ENCODE measurements around the gene SLC38A8.

Gene SLC38A8

DNA sequence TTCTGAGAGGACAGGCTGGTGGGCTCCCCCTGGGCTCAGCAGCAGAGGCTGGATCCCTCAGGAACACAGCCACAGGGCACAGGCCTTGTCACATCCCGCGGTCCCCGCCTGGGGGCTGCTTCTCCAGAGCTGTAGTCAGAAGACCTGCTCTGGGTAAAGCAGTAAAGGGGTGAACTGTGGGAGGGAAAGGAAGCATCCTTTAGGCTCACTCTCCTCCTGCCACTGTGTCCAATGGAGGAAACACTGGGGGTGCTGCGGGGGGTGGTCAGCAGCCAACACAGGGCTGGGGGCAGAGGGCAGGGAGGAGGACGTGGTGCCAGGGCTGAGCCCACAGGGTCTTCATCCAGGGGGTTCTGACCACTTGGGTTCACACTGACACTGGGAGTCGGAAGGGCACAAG, 5.0 kb upstream of the SLC38A8 start:
- no peak for DNase-seq

DNA sequence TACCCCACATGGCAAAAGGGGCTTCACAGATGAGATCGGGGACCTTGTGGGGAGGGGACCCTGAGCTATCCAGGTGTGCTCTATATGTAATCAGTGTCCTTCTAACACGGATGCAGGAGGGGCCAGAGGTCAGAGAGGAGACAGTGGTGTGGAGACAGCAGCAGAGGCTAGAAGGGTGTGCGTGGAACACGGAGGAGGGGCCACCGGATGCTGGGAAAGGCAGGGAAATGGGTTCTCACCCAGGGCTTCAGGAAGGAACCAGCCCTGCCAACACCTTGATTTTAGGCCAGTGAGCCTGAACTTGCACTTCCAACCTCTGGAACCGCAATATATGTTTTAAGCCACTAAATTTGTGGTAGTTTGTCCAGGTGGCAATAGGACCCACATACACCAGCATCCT, 4.6 kb upstream of the SLC38A8 start:
- DNase-seq, result no peak

DNA sequence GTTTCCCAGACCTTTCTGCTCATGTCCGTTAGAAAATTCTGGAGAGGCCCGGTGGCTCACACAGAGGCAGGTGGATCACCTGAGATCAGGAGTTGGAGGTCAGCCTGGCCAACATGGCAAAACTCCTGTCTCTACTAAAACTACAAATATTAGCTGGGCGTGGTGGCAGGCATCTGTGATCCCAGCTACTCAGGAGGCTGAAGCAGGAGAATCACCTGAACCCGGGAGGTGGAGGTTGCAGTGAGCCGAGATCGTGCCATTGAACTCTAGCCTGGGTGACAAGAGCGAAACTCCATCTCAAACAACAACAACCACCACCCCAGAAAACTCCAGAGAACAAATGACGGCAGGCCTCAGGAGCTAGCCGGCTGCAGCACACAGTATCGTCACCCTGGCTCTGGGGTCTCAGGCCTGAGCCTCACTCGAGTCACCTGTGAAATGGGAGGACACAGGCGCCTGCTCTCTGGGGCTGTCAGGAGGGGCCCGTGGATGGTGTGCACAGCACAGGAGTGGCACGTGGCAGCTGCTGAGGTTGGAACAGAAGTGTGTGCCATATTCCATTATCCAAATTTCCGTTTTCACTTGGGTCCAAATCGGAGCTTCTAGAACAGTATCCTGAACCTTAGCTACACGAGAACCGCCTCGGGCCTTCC, 3.3 kb upstream of the SLC38A8 start:
- no peak for DNase-seq

DNA sequence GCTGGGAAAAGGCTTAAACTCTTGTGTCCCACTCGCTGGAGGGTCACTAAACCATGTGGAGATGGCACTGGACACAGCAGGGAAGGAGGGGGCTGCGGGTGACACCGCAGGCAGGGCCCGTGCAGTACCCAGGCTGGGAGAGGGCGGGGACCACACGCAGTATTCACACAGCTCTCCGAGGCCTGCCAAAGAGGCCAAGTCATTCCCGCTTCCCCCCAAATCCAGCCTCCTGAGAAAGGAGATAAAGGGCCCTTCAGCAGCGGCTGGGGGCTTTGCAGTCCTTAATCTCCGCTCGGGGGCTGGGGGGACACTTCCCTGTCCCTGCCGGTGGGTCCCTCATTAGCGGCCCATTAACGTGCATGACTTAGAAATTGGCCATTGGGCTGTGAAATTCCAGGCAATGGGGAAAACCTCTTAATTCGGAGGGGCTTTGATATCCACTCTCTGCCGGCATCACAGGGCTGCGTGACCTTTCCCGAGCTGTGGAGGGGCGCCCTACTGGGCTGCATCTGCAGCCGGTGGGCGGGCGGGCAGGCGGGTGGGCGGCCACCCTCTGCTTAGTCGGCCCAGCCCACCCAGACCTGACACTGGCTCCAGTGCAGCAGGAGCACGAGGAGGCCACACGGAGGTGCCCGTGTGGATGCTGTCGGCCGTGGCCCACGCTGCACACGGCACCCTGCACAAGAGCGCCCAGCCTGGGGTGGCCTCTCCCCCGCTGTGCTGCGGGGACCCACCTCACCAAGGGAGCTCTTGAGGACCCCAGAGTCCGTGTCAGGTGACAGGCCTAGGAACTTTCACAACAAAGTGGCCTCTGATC, 2.6 kb upstream of the SLC38A8 start:
- no peak for DNase-seq

DNA sequence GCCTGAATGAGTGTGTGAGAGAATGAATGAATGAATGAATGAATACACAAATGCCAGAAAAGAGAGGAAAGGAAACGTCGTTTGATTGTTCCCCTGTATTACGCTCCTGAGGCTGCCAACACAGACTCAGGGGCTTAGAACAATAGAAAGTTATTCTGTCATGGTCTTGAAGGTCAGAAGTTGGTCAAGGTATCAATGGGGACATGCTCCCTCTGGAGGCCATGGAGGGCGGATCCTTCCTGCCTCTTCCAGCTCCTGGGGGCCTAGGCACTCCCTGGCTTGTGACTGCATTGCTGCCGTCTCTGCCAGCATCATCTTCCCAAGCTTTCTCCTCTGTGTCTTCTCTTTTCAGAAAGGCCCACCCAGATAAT, 1.5 kb upstream of the SLC38A8 start:
- peak; percentile 66 for DNase-seq

DNA sequence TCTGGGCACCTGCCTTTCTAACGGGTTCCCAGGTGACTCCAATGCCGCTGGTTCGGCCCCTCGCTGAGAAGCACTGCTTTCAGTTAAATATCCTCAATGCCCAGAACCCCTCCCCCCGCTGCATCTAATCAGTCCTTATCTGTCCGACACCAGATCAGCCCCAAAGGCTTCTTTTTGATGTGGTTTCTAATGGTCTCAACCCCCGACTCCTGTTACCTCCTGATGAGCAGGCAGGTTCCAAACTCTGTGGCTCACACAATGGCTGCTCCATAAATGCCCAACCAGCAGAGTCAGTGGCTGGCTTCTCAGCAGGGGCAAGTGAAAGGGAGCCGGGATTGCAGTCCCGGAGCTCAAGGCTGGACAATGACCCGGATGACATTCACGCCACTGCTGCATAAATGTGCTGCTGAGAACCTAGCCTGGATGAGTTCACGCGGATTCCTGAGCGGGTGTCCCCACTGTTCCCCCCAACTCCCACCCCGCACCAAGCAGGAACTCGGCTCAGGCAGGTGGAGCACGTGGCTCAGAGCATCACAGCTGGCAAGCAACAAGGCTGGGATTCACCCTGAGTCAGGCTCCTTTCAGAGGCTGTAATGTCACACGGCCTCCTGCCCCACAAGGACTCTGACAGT, 1.0 kb upstream of the SLC38A8 start:
- DNase-seq, result peak; percentile 84

DNA sequence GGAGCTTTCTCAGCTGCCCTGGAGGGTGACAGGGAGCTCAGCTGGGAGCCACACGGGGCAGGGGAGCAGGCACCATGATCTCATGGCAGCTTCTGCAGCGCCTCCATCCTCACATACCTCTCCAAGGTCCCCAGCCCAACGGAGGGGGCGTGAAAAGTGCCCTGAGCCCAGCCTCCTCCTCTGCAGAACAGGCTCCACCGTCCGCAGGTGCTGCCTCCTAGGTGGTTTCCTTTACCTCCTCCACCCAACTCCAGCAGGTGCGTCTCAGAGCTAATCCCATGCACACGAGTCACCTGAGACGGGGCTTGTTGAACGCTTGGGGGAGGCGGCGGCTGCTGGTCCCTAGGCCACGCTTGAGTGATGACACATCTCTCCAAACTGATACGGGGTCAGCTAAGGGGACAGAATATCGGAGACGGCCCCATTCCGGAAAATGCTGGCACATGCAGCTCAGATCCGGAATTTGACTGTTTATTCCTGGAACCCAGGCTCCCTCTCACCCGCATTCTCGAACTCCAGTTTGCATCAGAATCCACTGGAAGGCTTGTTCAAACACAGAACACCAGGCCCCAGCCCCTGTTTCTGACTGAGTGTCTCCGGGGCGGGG, 387 bp upstream of the SLC38A8 start:
- no peak for DNase-seq

DNA sequence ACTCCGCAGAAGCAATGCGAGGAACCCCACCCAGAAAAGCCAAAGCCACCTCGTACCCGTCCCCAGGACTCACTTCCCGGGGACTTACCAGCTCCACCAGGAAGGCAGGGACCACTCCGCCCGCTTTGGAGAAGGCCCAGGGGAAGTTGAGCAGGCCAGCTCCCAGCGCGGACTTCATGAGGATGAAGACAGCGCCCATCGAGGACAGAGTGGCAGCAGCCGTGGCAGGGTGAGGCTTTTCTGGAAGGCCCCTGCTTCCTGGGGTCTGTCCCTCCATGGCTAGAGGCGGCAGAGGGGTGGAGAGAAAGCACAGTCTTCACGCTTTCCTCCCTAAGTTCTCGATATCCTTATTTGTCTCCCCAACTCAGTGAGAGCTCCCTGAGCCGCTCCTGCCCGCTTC, 714 bp downstream of the SLC38A8 start:
- no peak for DNase-seq

DNA sequence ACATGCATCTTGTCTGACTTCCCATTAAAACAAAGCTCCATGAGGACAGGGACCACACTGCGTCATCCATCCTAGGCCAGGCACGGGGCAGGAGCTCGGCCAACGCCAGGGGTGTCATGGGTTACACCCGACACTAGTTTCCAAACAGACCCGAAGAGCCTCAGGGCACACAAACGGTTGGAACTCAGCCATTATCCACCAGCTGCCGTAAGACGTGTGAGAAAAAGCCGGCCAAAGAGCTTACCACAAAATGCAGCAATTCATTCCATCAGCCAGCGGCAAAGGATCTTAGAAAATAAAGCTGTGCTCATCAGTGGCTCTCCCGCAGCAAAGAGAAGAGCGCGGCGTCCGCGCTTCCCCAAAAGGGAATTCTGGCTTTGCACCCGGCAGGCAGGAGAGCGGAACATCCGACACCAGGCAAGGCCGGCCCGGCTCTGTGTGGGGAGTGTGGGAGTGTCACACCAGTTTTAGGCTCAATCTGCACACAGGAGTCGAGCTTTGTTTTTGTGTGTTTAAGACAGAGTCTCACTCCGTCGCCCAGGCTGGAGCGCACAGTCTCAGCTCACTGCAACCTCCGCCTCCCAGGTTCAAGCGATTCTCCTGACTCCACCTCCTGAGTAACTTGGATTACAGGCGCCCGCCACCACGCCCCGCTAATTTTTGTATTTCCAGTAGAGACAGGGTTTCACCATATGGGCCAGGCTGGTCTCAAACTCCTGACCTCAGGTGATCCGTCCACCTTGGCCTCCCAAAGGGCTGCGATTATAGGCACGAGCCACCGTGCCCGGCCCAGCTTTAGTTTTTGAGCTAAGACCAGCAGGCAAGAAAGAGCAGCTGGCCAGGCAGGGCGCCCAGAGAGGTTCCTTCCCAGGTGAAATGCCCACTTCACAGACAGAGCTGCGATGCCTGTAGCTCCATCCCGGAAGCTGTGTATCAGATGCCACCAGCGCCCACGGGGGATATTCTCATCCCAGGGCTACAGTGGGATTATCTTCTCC, 1.5 kb downstream of the SLC38A8 start:
- no peak for DNase-seq

DNA sequence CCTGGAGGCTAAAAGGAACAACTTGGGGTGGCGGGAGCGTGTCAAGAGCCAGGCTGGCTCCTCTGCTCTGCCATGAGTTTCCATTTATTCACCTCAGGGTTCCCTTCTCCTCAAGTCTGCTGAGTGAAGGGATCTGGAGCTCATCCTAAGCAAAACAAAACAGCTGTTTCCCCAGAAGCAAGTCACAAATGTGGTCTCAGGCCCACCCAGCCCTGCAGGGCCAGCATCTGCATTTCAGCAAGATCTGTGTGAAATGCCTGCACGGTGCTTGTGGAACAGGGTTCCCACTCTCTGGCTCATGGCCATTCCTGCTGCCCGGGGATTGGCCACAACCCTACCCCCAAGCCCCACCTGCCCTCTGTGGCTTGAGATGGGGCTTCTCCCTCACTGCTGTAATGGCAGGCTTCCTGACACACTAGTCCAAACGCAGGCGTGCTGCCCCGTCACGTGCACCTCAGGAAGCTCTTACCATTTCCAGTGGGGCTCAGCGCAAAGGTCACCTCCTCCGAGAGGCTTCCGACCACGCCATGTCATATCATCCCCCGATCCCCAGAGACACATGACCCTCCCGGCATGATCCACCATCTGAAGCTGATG, 2.3 kb downstream of the SLC38A8 start:
- DNase-seq, result no peak

DNA sequence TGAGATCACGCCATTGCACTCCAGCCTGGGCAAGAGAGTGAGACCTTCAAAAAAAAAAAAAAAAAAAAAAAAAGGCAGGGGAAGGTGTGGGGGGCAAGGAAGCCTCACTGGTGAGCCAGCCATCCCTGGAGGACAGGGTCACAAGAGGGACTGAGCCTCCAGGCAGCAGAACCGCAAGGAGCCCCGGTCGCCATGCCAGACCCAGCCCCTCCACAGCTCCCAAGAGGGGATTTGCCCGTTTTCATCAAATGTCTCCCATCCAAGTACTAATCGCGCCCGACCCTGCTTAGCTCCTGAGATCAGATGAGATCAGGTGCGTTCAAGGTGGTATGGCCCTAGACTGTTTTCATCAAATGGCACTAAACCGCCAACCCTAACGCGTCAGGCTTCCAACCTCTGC, 2.9 kb downstream of the SLC38A8 start:
- DNase-seq, result no peak

DNA sequence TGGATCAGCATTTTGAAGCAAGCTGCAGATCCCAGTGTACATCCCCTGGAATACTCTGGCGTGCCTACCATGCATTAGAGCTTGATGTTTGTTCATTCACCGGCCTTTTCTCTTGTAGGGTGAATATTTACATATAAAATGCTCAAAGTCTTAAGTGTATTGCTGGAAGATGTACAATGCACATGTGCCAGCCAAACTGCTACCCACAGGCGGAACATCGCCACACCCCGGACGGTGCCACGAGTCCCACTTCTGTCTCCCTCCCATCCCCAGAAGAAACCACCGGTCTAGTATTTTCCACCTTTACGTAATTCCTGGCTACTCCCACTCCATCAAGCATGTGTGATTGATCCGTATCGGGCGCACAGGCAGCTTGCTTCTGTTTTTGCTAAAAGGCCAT, 4.1 kb downstream of the SLC38A8 start:
- DNase-seq, result no peak

DNA sequence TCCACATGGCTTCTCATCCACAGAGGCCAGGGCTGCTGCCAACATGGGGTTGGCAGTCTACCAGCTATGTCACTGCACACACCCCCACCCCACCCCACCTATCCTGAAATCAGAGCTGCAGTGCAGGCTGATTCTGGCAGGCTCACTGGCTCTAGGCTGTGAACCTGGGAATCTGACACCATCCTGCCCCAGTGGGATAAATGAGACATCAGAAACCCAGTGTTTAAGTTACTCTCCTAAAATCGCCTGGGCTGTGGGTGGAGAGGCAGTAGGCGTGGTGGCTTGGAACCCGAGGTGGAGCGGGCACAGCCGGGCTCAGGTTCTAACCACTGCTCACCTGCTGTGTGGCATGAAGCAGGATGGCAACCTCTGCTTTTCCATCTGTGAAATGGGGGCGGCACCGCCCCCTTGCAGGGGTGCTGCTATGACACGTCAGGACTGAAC, 5.6 kb downstream of the SLC38A8 start:
- no peak for DNase-seq

DNA sequence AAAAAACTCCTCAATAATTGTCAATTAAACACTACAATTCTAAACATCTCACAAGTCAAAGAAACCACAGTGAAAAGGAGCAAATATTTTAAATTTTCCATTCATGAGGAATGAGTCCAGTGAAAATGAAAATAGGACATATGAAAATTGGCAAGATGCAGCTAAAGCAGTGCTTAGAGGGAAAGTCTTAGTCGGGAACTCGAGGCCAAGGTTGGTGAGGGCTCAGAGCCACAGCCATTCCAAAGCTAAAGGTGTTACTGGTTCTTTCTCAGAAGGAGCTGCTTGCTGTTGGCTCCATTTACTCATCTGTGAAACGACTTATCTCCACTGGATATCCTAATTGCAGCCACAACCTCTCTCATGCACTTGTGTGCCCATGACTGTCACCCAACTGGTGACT, 6.5 kb downstream of the SLC38A8 start:
- DNase-seq, result no peak

DNA sequence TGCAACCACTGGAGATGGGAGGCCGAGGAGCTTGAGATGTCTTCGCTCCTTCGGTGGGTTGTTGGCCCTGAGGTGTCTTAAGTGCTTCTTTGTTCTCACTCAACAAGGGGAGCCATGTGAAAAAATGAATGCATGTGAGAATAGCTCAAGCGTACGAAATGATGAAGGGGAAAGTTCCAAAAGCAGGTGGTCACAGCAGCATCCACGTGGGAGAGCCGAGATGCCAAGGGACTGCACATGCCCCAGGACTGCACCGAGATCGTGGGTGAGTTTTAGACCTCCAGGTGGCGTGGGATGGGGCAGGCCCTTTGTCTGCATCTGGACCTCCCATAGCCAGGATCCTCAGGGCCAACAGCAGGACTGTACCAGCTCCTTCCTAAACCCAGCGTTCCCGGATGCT, 8.1 kb downstream of the SLC38A8 start:
- no peak for DNase-seq

DNA sequence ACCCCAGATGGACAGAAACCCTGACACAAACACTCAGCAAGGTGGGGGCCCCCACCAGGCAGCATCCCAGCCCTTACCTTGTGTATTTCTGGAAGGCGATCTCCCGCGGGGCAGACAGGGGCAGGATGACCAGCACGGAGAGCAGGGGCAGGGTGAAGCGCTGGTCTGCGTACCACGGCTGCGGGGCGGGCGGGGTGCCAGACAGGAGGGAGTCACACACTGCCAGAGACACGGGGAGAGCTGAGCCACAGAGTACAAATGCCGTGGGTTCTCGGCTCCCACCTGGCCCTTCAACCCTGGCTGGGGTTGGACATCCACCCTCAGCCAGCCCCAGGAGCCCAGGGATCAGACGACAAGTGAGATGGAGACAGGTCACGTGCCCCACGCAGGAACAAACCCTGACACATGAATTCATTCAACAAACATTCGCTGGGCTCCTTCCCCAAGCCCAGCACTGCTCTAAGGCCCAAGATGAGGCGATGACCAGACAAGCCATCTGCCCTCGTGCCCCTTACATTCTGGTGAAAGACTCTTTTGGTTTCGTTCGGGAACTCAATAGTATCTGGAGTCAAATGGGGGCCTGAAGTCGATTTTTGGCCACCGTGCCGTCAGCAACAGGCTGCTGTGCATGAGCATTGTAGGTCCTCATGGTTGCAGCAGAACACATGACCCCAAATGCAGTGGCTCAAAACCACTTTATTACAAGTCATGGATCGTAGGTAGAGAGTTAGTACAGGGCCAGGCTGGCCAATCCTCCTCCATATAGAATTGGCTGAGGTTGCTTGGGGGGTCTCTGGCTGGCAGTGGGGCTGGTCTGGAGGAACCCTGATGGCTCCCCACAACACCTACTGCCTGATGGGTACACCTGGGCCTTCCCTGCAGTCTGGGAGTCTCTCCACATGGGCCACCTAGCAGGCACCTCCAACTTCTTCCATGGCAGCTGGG, 9.1 kb downstream of the SLC38A8 start:
- DNase-seq, result no peak

DNA sequence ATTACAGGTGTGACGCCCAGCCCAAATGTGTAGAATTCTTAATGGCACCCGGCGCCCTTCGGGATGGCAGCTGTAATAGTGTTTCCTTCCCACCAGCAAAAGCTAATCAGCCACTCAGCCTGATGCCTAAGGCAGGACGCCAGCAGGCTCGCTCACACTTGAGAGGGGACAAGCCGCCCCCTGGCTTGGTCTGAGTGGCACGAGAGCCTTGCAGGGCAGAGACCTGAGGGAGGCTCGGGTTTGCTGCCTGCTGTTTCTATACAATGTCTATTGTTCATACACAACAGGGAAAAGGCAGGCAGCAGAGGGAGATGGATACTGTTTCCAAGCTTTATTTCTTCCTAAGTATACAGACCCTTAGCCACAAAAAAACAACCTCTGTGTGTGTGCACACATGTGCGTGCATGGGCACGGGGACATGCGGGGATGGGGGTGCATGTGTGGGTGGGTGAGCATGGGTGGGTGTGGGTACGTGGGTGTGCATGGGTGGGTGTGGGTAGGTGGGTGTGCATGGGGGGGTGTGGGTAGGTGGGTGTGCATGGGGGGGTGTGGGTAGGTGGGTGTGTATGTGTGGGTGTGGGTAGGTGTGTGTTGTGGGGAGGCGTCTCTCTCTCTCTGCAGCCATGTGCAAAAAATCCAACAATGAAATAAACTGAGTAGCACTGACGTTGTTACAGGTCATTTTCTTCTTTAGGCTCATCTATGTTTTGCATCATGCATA, 10.0 kb downstream of the SLC38A8 start:
- no peak for DNase-seq

DNA sequence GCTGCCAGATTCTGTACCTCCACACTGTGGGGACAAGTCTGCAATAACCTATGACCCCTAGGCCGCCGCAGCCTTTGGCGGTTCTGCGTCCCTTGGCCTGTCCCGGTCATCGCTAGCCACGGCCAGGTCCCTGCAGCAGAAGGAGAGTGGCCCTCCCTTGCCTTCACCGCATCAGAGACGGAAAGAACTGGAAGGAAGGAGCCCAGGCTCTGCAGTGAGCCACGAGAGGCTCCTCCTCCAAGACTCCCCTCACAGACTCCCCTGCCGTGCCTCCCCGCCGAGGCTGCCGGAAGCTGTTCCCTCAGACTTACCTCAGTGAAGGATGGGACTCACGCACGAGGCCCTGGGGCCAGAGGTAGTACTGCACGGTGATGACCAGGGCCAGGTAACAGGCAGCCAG, 11.0 kb downstream of the SLC38A8 start:
- DNase-seq, result no peak

DNA sequence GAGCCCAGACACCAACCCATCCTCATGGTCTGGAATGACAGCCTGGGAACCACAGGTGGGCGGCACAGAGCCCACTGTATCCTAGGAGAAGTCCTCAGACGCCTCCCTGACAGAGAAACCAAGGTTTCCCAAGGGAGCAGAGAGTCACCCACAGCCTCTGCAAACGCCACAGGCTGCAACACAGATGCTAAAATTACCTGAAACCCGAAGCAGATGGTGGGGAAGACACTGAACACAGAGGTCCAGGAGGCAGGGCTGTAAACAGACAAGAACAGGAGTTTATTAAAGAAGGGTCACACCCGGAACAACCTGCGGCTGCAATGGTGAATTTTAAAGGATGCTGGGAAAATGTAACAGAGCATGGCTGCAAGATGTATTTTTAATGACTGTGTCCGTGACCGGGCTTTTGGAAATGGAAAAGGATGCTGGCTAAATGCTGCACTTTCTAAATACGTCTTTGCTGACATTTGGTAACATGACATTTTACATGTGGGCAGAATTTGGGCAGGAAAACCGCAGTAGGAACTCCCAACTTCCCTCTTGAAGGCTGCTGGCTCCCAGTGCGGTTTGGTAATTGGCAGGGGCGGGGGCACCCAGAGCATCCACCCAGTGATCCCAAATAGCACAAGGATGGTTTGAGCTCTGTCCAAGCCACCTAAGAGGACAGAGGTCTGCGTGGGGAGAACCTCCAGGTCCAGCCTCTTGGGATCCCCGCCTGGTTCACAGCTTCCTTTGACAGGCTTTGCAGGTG, 13.1 kb downstream of the SLC38A8 start:
- peak; percentile 47 for DNase-seq

Data from hematopoietic multipotent progenitor cell treated with erythropoietin and hydrocortisone succinate and interleukin-3 and kit ligand, for 4 days (in vitro differentiated cells).